ENCODE data around the gene CSF3.

Gene CSF3

GRCh38 chr17:40021451-40021971, 6.3 kb downstream of the CSF3 start:
- no peak for DNase-seq (ENCODE audit: low read depth)
- H3K4me3 ChIP-seq (ENCODE audit: low read depth, low read length), result no peak overlapping the region

- no peak overlapping the region for H3K4me3 ChIP-seq (ENCODE audit: low read depth, low read length)
- DNase-seq (ENCODE audit: low read depth), result no peak
Observed at GRCh38 chr17:40022497-40022896, 7.3 kb downstream of the CSF3 start.

DNA sequence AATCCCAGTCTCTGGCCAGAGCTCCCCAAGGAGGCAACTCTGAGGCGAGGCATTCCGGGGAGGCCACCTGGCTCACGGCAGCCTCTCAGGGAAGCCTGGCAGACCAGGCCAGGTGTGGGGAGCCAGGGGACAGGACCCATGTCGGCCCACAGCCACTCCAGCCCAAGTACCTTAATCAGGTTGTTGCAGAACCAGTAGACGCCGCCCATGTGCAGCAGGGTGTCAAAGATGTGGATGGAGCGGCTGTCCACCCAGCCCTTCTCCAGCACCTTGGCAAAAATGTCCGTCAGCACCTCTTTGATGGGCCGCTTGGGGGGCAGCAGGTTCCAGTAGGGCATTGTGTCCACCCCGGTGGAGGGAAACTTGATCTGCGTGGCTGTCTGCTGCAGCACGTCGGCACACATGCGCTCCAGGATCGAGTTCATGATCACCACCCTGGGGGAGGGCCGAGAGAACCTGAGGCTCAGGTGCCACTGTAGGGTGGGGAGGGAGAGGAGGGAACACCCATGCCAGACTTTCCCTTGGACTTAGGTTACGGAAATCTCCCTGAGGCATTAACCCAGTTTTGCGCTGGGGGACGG, 7.8 kb downstream of the CSF3 start:
- no peak overlapping the region for H3K4me3 ChIP-seq (ENCODE audit: low read depth, low read length)
- DNase-seq (ENCODE audit: low read depth), result no peak

DNA sequence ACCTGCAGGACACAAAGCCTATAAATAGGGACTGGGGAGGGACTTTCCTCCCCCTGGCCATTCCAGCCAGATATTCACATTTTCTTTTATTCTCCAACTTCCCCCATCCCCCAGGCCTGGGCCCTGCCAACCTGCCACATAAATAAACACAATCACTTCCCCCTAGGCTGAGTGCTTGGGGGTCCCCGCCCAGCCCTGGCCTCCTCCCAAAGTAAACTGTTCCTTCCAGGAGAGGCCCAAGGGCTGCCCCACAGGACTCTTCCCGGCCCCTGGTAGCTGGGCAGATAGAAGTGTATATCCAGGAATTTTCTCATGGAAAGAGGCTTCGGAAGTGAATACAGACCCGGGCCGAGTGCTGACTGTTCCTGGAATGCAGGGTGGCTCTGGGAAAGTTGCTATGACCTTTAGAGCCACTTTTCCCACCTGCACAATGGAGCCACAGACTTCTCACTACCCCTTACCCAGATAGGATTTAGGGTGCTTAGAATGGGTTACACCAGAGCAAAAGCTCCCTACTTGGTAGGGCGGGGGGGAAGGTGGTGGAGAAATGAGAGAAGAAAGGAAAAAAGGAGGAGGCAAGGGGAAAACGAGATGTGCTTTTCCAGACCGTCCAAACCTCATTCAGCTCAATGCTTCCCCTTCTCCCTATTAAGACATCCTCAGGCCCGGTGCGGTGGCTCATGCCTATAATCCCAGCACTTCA, 8.5 kb downstream of the CSF3 start:
- DNase-seq (ENCODE audit: low read depth), result no peak
- H3K4me3 ChIP-seq (ENCODE audit: low read depth, low read length), result no peak overlapping the region

DNA sequence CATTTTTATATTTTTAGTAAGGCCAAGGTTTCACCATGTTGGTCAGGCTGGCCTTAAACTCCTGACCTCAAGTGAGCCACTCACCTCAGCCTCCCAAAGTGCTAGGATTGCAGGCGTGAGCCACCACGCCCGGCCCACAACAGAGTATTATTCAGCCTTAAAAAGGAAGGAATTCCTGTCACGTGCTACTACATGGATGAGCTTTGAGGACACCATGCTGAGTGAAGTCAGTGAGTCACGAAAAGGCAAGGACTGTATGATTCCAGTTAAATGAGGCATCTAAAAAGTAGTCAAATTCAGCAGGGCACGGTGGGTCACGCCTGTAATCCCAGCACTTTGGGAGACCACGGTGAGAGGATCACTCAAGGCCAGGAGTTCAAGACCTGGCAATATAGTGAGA, 9.7 kb downstream of the CSF3 start:
- no peak for DNase-seq (ENCODE audit: low read depth)
- no peak overlapping the region for H3K4me3 ChIP-seq (ENCODE audit: low read depth, low read length)

DNA sequence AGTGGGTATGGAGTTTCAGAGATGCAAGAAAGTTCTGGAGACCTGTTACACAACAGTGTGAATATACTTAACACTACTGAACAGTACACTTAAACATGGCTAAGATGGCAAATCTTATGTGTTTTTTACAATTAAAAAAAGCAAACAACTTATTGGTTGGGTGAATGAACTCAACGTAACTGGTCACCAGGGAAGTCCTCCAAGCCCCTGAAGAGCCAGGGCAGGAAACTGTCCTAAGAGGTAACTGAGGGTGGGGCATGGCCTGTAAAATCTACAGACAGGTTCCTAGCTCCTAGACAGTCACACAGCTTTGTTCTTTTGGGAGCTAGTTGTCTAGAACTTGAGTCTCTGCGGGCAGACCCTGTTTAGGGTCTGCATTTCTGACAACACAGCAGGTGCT, 10.3 kb downstream of the CSF3 start:
- H3K4me3 ChIP-seq (ENCODE audit: low read depth, low read length), result no peak overlapping the region
- no peak for DNase-seq (ENCODE audit: low read depth)

DNA sequence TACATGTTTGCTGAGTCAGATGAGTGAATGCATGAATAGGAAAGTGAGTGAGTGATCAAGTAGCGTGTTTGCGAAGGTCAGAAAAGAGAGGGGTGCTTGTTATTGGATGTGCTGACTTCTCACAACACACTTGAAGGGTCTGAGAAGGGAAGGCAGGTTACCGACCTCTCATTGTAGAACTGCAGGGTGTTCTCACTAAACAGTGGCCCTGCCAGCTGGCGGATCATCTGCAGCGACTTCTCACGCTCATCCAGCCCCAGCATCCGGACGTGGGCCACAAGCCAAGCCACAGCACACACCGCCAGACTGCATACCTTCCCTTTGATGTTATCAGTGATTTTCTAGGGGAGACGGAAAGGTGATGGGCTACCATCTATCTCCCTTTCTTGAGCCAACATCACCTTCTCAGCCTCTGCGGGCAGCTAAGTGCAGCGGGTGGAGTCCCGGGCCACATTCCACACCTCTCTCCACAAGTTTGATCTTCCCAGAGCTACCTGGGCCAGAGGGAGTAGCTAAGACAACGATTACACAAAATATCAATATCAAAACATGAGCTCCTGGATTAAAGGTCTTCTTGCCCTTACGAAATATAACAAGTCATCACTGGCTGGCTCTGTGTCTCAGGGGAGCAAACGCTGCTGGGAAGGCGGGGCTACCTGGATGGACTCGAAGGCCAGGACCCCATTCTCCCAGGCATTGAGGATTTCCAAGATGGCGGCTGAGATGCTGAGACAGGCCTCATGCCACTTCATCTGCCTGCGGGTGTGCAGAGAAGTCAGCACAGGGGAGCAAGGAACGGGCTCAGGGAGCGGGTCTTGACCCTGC, 11.0 kb downstream of the CSF3 start:
- no peak for DNase-seq (ENCODE audit: low read depth)

DNA sequence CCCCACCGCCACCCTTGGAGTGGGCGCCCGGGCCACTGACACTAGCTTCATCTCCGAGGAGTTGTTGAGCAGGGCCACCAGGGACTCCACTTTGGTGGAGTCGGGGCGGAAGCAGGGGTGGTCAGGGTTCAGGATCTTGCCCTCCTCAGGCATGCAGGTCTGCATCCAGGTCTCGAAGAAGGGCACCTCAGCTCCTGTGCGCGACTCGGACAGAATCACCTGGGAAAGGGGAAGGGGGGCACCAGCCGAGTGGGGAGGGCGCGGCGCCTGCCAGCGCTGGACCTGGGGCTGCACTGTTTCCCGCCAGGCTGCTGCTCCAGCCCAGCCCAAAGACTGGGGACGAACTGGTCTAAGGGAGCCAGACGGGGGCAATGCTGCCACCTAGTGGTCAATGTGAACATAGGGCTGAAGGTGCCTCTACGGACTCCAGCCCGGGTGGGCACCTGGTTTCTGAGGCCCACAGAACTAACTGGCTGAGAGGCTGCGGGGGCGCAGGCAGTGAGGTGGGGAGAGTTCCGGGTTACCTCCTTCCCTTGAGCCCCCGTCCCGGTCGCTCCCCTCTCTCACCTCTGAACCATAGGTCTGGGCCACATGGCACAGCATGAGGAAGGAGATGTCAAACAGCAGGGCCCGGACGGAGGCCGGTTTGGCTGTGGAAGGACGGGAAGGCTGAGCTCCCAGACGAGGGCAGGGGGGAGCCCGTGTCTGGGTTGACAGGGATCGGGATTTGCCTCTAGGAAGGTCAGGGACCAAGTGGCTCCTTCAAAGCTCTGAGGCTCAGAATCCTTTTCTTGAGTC, 11.8 kb downstream of the CSF3 start:
- no peak overlapping the region for H3K4me3 ChIP-seq (ENCODE audit: low read depth, low read length)
- no peak for DNase-seq (ENCODE audit: low read depth)

More for the DNA sequence above, 11.0 kb downstream of the CSF3 start:
- no peak overlapping the region for H3K4me3 ChIP-seq (ENCODE audit: low read depth, low read length)

GRCh38 chr17:40027614-40028012, 12.4 kb downstream of the CSF3 start:
- DNase-seq (ENCODE audit: low read depth), result no peak
- no peak overlapping the region for H3K4me3 ChIP-seq (ENCODE audit: low read depth, low read length)

DNA sequence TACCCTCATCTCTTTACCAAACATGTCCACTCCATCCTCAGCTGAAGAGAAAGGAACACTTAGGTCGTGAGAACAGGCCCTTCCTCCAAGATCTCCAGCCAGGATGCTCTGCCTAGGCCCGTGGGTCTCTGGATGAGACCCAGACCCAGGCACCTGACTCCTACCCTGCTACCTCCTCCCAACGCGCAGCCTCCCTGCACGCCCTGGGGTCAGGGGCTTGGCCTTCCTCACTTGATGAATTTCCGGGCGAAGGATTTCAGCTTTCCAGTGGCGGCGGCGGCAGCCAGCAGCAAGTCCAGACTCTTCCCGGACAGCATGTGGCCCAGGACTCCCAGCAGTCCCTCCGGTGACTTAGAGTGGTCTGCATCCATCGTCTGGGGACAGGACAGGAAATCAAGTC, 13.4 kb downstream of the CSF3 start:
- DNase-seq (ENCODE audit: low read depth), result no peak

DNA sequence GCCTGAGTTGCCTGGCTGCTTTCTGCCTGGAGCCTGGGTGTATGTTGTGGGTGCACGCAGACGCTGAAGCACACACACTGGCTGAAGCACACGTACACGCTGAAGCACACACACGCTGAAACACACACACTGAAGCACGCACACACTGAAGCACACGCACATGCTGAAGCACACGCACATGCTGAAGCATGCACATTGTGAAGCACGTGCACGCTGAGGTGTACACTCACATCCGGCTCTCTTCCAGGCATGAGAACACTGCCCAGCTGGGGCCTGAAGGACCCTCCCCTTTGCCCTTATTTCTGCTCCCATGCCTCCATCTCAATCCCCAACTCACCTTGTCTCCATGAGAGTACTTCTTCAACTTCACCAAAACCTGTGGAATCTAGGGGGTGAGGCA, 16.5 kb downstream of the CSF3 start:
- H3K4me3 ChIP-seq (ENCODE audit: low read depth, low read length), result no peak overlapping the region
- no peak for DNase-seq (ENCODE audit: low read depth)

More for the DNA sequence above, 13.4 kb downstream of the CSF3 start:
- H3K4me3 ChIP-seq (ENCODE audit: low read depth, low read length), result no peak overlapping the region

DNA sequence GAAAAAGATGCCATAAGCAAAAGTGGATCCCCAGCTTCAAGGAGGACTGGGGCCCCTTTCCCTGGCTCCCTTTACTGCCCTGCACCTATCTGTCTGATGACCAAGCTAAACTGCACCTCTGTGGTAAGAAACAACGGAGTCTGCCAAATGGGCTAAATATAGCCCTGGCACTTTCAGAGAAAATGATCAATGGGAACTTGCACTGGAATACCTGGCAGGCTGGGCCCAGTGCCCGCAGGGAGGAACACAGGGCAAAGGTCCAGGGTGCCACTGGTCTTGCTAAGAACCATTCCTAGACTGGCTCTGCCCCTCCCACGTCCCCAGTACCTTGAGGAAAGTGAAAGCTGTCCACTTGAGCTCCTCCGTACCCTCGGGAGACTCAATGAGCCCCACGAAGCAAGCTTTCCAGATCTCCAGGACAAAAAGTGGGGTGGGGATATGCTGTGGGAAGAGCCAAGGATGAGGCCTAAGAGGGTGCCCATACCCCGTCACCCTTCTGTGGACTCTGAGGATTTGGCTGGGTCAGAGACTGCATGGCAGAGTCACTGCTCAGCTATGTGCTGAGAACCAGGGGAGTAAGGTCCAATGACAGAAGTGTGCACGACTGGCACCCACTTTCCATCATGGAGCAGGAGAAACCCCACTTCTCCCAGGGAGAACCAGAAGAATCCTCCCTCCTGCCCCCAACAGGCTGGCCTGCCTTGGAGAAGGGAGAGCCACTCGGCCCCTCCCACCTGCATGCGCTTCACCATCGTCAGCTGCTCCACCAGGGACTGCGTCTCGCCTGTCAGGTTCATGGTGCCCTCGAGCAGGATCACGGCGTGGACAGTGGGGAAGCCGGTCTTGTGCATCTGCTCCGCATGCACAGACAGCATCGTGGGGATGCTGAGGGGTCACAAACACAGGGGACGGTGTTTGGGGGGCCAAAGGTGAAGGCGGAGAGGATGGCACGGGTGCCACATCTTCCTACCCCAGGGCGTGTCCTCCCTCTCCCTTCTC, 17.4 kb downstream of the CSF3 start:
- H3K4me3 ChIP-seq (ENCODE audit: low read depth, low read length), result no peak overlapping the region
- DNase-seq (ENCODE audit: low read depth), result no peak

DNA sequence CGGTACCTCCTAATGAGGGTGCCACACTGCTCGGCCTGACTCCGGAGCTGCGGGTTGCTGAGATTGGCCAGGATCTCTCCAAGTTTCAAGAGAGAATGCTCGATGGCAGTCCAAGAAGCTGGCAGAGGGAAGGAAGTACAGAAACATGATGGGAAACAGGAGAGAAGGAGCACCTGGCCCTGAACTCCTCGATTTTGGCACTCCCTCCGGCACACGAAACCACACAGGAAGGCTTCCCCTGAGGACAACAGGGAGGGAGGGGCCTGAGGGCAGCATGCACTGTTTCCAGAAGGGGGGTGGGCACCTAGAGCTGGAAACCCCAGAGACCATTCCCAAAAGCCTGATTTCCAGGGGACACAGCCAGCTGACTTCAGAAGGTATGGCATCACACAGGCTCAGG, 18.1 kb downstream of the CSF3 start:
- H3K4me3 ChIP-seq (ENCODE audit: low read depth, low read length), result no peak overlapping the region
- DNase-seq (ENCODE audit: low read depth), result no peak

DNA sequence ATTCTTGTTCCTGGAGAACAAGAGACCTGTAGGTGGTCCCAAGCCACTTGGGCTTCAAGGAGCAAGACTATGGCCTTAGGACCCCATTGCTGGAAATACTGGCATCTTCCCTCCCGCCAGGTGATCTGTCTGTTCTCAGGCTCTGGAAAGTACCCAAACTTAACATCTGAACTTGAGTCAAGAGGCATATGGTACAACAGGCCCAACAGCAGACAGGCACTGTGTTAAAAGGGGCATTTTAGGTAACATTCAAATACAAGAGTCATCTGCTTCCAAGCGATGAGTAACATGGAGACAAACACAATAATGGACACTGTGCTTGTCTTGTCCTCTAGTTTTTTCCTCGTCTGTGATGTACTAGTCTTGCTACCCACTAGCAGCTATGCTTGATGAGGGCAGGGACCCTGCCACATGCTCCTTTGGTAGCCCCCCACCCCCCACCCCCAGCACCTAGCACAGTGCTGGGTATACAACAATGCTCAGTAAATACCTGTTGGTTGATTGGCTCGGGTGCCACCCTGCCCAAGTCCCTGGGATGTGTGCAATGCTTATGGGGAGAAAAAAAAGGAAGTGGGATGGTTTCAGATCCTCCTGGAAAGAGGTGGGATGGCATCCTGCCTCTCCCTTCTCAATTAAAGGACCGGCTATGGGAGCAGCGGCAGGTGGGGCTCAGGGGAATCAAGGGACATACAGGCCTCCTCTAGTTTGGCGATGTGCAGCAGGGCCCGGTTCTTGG, 19.4 kb downstream of the CSF3 start:
- no peak overlapping the region for H3K4me3 ChIP-seq (ENCODE audit: low read depth, low read length)
- no peak for DNase-seq (ENCODE audit: low read depth)

GRCh38 chr17:40035162-40035559, 19.9 kb downstream of the CSF3 start:
- no peak overlapping the region for H3K4me3 ChIP-seq (ENCODE audit: low read depth, low read length)
- DNase-seq (ENCODE audit: low read depth), result no peak

- no peak for DNase-seq (ENCODE audit: low read depth)
Observed at GRCh38 chr17:40038882-40039513, 23.8 kb downstream of the CSF3 start.

GRCh38 chr17:40041196-40041595, 26.0 kb downstream of the CSF3 start:
- DNase-seq (ENCODE audit: low read depth), result no peak
- no peak overlapping the region for H3K4me3 ChIP-seq (ENCODE audit: low read depth, low read length)

More at GRCh38 chr17:40038882-40039513, 23.8 kb downstream of the CSF3 start:
- H3K4me3 ChIP-seq (ENCODE audit: low read depth, low read length), result no peak overlapping the region

Data from skeletal muscle cell (primary cell).